OCI-LY3 (cell line): ENCODE measurements around the gene TMEM140.

Experiments used
- H2AFZ ChIP-seq: fragments of 200-600, 300-600 bp; shearing (Covaris generic); 2 replicates; pipeline ENCODE4 v1.6.0; 2014; ENCODE audit warnings: antibody characterized with exemption, low read depth, low read length
- H3K27ac ChIP-seq: fragments of 200-600, 300-600 bp; sonication (generic); 2 replicates; pipeline ENCODE4 v1.5.1; 2014; ENCODE audit warnings: mild to moderate bottlenecking, low read length, moderate library complexity, mixed read lengths
- H3K27me3 ChIP-seq: fragments of 200-600, 300-600 bp; sonication (generic); 2 replicates; pipeline ENCODE4 v1.6.1; 2014; ENCODE audit warnings: low read depth, low read length, mixed read lengths
- H3K36me3 ChIP-seq: fragments of 200-600, 300-600 bp; sonication (generic); replicated peaks from 2 replicates; pipeline ENCODE3; 2014; ENCODE audit warnings: low read depth, low read length, mixed read lengths
- H3K4me1 ChIP-seq: fragments of 300-600, 200-600 bp; sonication (generic); 2 replicates; pipeline ENCODE4 v1.6.1; 2014; ENCODE audit warnings: low read length, mixed read lengths
- H3K4me2 ChIP-seq: fragments of 200-600, 300-600 bp; sonication (generic); 2 replicates; pipeline ENCODE4 v1.6.1; 2014; ENCODE audit warnings: low read length, mixed read lengths
- H3K4me3 ChIP-seq: fragments of 300-600, 200-600 bp; sonication (generic); 2 replicates; pipeline ENCODE4 v1.5.1; 2014; ENCODE audit warnings: antibody characterized with exemption, mild to moderate bottlenecking, low read length, moderate library complexity
- H3K79me2 ChIP-seq: fragments of 300-600, 200-600 bp; shearing (Covaris generic); 2 replicates; pipeline ENCODE4 v1.6.1; 2014; ENCODE audit warnings: mild to moderate bottlenecking, low read length, mixed read lengths
- H3K9ac ChIP-seq: fragments of 300-600, 200-600 bp; shearing (Covaris generic); 2 replicates; pipeline ENCODE4 v1.6.0; 2014; ENCODE audit warnings: mild to moderate bottlenecking, low read length, moderate library complexity
- H3K9me3 ChIP-seq: fragments of 200-600, 300-600 bp; shearing (Covaris generic); 2 replicates; pipeline ENCODE4 v1.6.1; 2014; ENCODE audit warnings: low read length, mixed read lengths; ENCODE audit not compliant: insufficient read depth
- H4K20me1 ChIP-seq: fragments of 200-600, 300-600 bp; sonication (generic); 2 replicates; pipeline ENCODE4 v1.6.1; 2016; ENCODE audit warnings: low read length, mixed read lengths; ENCODE audit not compliant: insufficient read depth
- CTCF ChIP-seq: fragments of 200-600, 300-600 bp; sonication (generic); IDR thresholded peaks from 2 replicates; pipeline ENCODE4 v1.5.1; 2014; ENCODE audit warnings: antibody characterized with exemption, low read length, low read depth
- EZH2phosphoT487 ChIP-seq: fragments of 200-600 bp; shearing (Covaris generic); IDR thresholded peaks from 2 replicates; pipeline ENCODE4 v1.6.1; 2018; ENCODE audit warnings: antibody characterized with exemption, mixed run types, low read depth

Gene TMEM140

DNA sequence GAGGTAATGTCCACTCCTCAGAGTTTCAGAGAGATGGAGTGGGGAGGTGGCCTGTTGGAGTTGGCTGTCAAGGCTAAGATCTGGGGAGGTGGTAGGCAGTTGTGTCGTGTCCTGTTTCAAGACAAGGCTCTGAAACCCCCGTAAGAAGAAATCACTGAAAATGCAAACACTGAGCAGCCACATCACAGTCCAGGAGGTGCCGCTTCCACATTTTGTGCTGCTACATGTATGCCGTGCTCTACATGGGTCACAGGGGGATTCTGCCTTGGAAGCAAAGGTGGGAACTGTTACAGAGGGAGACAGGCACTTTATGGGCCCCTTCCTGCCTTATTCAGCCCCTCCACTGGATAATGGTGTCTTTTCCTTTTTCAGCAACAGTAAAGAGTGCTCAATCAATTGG is 51.6 kb downstream of the TMEM140 start:
- Histone ChIP-seq H3K4me2 (peak overlapping the region; percentile 43), H3K4me1 (peaks cover 10% of the 10 kb centered on the region), H3K79me2 (no peaks in the 10 kb centered on the region), H3K9me3 (no peaks in the 10 kb centered on the region), H3K36me3 (peaks cover 55% of the 10 kb centered on the region), H4K20me1 (no peaks in the 10 kb centered on the region; the same call in 1 of the 2 replicates), H2AFZ (no peak overlapping the region), H3K4me3 (no peak overlapping the region), H3K27me3 (0 out of 2 replicates have a peak, but pooled peaks cover 3% of the 10 kb centered on the region), H3K27ac (no peak overlapping the region), H3K9ac (no peak overlapping the region)
- TF ChIP-seq CTCF (no peak), EZH2phosphoT487 (no peak)

GRCh38 chr7:135200821-135201331 is 53.0 kb downstream of the TMEM140 start:
- Histone ChIP-seq H3K79me2 (no peaks in the 10 kb centered on the region), H3K36me3 (peaks cover 65% of the 10 kb centered on the region), H3K4me1 (peaks cover 12% of the 10 kb centered on the region), H3K27ac (no peak overlapping the region), H3K27me3 (peaks cover 9% of the 10 kb centered on the region), H3K9me3 (no peaks in the 10 kb centered on the region), H3K4me2 (no peak overlapping the region), H3K4me3 (no peak overlapping the region), H3K9ac (no peak overlapping the region), H2AFZ (no peak overlapping the region), H4K20me1 (no peaks in the 10 kb centered on the region; the same call in 1 of the 2 replicates)
- TF ChIP-seq EZH2phosphoT487, result no peak

DNA sequence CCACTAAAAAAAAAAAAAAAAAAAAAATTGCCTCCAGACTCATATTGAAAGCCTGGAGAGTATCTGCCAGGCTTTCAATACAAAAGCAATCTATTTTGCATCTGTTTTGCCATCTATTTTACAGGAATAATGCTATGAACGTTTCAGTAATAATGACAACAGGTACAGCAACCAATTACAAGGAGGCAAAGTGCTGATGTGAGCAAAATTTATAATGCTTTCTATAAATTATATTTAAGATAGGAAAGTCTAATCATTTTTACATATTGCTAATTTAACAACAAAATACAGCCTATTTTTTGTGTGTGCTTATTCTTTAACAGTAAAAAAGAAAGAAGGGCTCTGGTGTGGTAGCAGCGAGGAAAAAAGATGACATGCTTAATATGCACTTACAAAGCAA is 53.5 kb downstream of the TMEM140 start:
- H3K36me3 ChIP-seq, result peaks cover 62% of the 10 kb centered on the region
- H4K20me1 ChIP-seq, result no peaks in the 10 kb centered on the region; the same call in 1 of the 2 replicates
- H3K4me2 ChIP-seq, result no peak overlapping the region
- no peak for TF ChIP-seq CTCF
- TF ChIP-seq EZH2phosphoT487, result no peak
- H2AFZ ChIP-seq, result no peak overlapping the region
- H3K4me3 ChIP-seq, result no peak overlapping the region
- no peaks in the 10 kb centered on the region for H3K79me2 ChIP-seq
- H3K27ac ChIP-seq, result no peak overlapping the region
- peaks cover 17% of the 10 kb centered on the region for H3K4me1 ChIP-seq
- H3K9me3 ChIP-seq, result no peaks in the 10 kb centered on the region
- no peak overlapping the region for H3K9ac ChIP-seq
- peaks cover 11% of the 10 kb centered on the region for H3K27me3 ChIP-seq

DNA sequence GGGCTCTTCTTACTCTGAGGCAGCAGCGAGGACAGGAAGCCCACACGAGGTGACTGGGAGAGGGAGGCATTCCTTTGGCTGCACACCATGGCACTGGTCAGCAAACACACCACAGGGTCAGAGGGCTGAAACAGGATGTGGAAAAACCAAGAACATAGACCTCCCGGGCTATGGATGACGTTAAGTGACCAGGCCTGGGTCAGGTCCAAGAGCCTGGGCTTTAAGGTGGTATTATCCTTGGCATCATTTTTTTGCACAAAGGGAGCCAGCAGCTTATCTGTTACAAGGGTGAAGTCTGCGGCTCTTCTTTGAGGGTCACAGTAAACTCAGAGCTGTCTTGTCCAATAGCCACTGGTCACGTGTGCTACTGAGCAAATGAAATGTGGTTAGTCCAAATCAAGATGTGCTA is 56.5 kb downstream of the TMEM140 start:
- peaks cover 42% of the 10 kb centered on the region for H3K4me1 ChIP-seq
- no peak for TF ChIP-seq EZH2phosphoT487
- no peak for TF ChIP-seq CTCF
- H3K36me3 ChIP-seq, result peaks cover 48% of the 10 kb centered on the region
- H4K20me1 ChIP-seq, result no peaks in the 10 kb centered on the region; the same call in 1 of the 2 replicates
- H3K9me3 ChIP-seq, result no peaks in the 10 kb centered on the region
- no peaks in the 10 kb centered on the region for H3K79me2 ChIP-seq
- no peak overlapping the region for H3K9ac ChIP-seq
- no peak overlapping the region for H2AFZ ChIP-seq
- peaks cover 15% of the 10 kb centered on the region for H3K27me3 ChIP-seq
- no peak overlapping the region for H3K27ac ChIP-seq
- no peak overlapping the region for H3K4me2 ChIP-seq
- H3K4me3 ChIP-seq, result no peak overlapping the region
